Naive thymus-derived CD4-positive, alpha-beta T cell (primary cell): ENCODE results near the gene AQP6. TPM values are rescaled to one million over a fixed set of nuclear protein-coding genes. Genes with fewer than 3 reads are reported as not detected.

Experiments used
- ATAC-seq: fragments of 150-1000 bp; cut with Tn5 transposase; 2 replicates; pipeline ENCODE4 v1.10.0; 2021; ENCODE audit warnings: mild to moderate bottlenecking, moderate library complexity
- CTCF ChIA-PET: fragments of 350-600 bp; sonication (Branson Sonifier 250); formaldehyde crosslinking; loops from one replicate; lab custom pipeline; 2021; ENCODE audit warnings: antibody characterized with exemption; lab: Charles Lee
- POLR2A ChIA-PET: fragments of 350-600 bp; sonication (Branson Sonifier 250); formaldehyde crosslinking; loops from one replicate; lab custom pipeline; 2021; ENCODE audit warnings: antibody characterized with exemption, inconsistent platforms; lab: Charles Lee
- DNase-seq, 9 donors: peaks; one replicate each; pipeline versions ENCODE4 v3.0.0 to v3.0.0-alpha.2; 2020 to 2022; ENCODE audit warnings: mixed read lengths in 1 of 9
- H3K27ac ChIP-seq: one replicate; pipeline ENCODE4 v1.7.0; 2013; ENCODE audit warnings: mild to moderate bottlenecking, low read depth, low read length, moderate library complexity
- H3K27me3 ChIP-seq, 2 donors: one replicate each; pipeline ENCODE4 v1.7.0; 2013; ENCODE audit warnings: low read length in 2 of 2, mild to moderate bottlenecking in 2 of 2, moderate library complexity in 2 of 2; ENCODE audit not compliant: control insufficient read depth in 2 of 2, insufficient read depth in 2 of 2
- H3K36me3 ChIP-seq, 3 experiments: 1 replicate in 2 of 3; 2 replicates in 1 of 3; pipeline ENCODE4 v1.7.0; 2013; ENCODE audit warnings: low read length in 3 of 3, mild to moderate bottlenecking in 3 of 3, moderate library complexity in 1 of 3; ENCODE audit not compliant: insufficient read depth in 3 of 3, control insufficient read depth in 2 of 3
- H3K4me1 ChIP-seq, 2 donors: one replicate each; pipeline ENCODE4 v1.7.0; 2013; ENCODE audit warnings: low read length in 2 of 2, mild to moderate bottlenecking in 2 of 2, moderate library complexity in 1 of 2; ENCODE audit not compliant: control insufficient read depth in 2 of 2, insufficient read depth in 2 of 2
- H3K4me3 ChIP-seq: 2 replicates; pipeline ENCODE4 v1.7.0; 2013; ENCODE audit warnings: mild to moderate bottlenecking, low read length
- H3K9me3 ChIP-seq, 3 experiments: 1 replicate in 2 of 3; 2 replicates in 1 of 3; pipeline ENCODE4 v1.7.0; 2013; ENCODE audit warnings: low read length in 3 of 3; ENCODE audit not compliant: control insufficient read depth in 2 of 3
- H3K27ac Mint-ChIP-seq, 9 donors: one replicate each; pipeline ENCODE4 v1.8.0; 2020 to 2022; ENCODE audit warnings: mixed read lengths in 9 of 9, mild to moderate bottlenecking in 8 of 9, moderate library complexity in 5 of 9, inconsistent platforms in 2 of 9
- H3K27me3 Mint-ChIP-seq, 5 donors: one replicate each; pipeline ENCODE4 v1.8.0; 2021 to 2022; ENCODE audit warnings: mixed read lengths in 5 of 5, mild to moderate bottlenecking in 1 of 5
- H3K36me3 Mint-ChIP-seq, 5 donors: one replicate each; pipeline ENCODE4 v1.8.0; 2020 to 2022; ENCODE audit warnings: mixed read lengths in 5 of 5, mild to moderate bottlenecking in 3 of 5, inconsistent platforms in 1 of 5
- H3K4me1 Mint-ChIP-seq, 7 donors: one replicate each; pipeline ENCODE4 v1.8.0; 2020 to 2022; ENCODE audit warnings: mixed read lengths in 7 of 7, mild to moderate bottlenecking in 3 of 7, inconsistent platforms in 1 of 7
- H3K4me3 Mint-ChIP-seq, 10 donors: one replicate each; pipeline ENCODE4 v1.8.0; 2020 to 2022; ENCODE audit warnings: mild to moderate bottlenecking in 10 of 10, mixed read lengths in 10 of 10, moderate library complexity in 6 of 10, inconsistent platforms in 2 of 10
- H3K9me3 Mint-ChIP-seq, 11 donors: one replicate each; pipeline ENCODE4 v1.8.0; 2020 to 2022; ENCODE audit warnings: mixed read lengths in 11 of 11, mild to moderate bottlenecking in 4 of 11, inconsistent platforms in 1 of 11, moderate library complexity in 1 of 11
- intact Hi-C, 2 donors: fragments of 100-400 bp; cut with micrococcal nuclease; formaldehyde crosslinking; loops; one replicate each; pipeline ENCODE4 v1.15.1; 2023
- polyA plus RNA-seq, 2 donors: library from polyadenylated mRNA; unstranded; fragments of 300-500 nt; fragmentation: Illumina TruSeq; gene quantifications; one replicate each; pipeline ENCODE4 v1.2.3, GENCODE V29; 2021
- total RNA-seq, 6 experiments: library from RNA in 5 of 6; stranded (reverse) in 5 of 6; gene quantifications; 1 replicate in 5 of 6; 2 replicates in 1 of 6; pipeline ENCODE4 v1.2.3 and lab custom pipeline; 2021 to 2026

AQP6 gene
- total and polyA plus RNA-seq, 7 experiments from 2014 or later = not detected

- no peak for DNase-seq
- H3K27me3 ChIP-seq = no peaks in the 10 kb centered on the region
Observed at GRCh38 chr12:49970658-49971057, 2.1 kb upstream of the AQP6 start.

GRCh38 chr12:49971141-49971540 lies 1.6 kb upstream of the AQP6 start:
- H3K4me1 ChIP-seq = peaks cover 0 to 9% of the 10 kb centered on the region in 2 donors

More at GRCh38 chr12:49970658-49971057, 2.1 kb upstream of the AQP6 start:
- no peaks in the 10 kb centered on the region for H3K36me3 ChIP-seq
- H3K4me1 ChIP-seq = peaks cover 0 to 9% of the 10 kb centered on the region in 2 donors
- Mint-ChIP-seq H3K27ac (no peak overlapping the region), H3K36me3 (no peaks in the 10 kb centered on the region), H3K4me1 (peaks cover 0 to 12% (median 4%) of the 10 kb centered on the region in 7 donors), H3K9me3 (peaks cover 0 to 4% (median 0%) of the 10 kb centered on the region in 11 donors), H3K4me3 (no peak overlapping the region), H3K27me3 (peaks cover 7 to 13% (median 11%) of the 10 kb centered on the region in 5 donors)
- intact Hi-C loops = no loop called here
- ChIA-PET CTCF (no interaction called here), POLR2A (interaction anchor here (0.6 kb wide), 1 partner anchor 1018 kb away, joined by 3 read pairs; no protein-coding TSS in a partner anchor)
- H3K27ac ChIP-seq = no peak overlapping the region
- no peaks in the 10 kb centered on the region for H3K9me3 ChIP-seq
- ATAC-seq = no peak
- H3K4me3 ChIP-seq = no peak overlapping the region

GRCh38 chr12:49972129-49972528 lies 618 bp upstream of the AQP6 start:
- POLR2A ChIA-PET = no interaction called here
- H3K27ac Mint-ChIP-seq = no peak overlapping the region
- DNase-seq = no peak
- Histone ChIP-seq H3K4me1 (peaks cover 0 to 8% of the 10 kb centered on the region in 2 donors), H3K9me3 (no peaks in the 10 kb centered on the region), H3K27me3 (no peaks in the 10 kb centered on the region), H3K27ac (no peak overlapping the region), H3K4me3 (no peak overlapping the region), H3K36me3 (no peaks in the 10 kb centered on the region)
- no peak overlapping the region for H3K4me3 Mint-ChIP-seq
- CTCF ChIA-PET = no interaction called here
- H3K9me3 Mint-ChIP-seq = peaks cover 0 to 3% (median 0%) of the 10 kb centered on the region in 11 donors
- H3K4me1 Mint-ChIP-seq = peaks cover 0 to 7% (median under 1%) of the 10 kb centered on the region in 7 donors
- no peak for ATAC-seq
- intact Hi-C loops = no loop called here
- H3K36me3 Mint-ChIP-seq = no peaks in the 10 kb centered on the region
- peaks cover 0 to 5% (median 0%) of the 10 kb centered on the region in 5 donors for H3K27me3 Mint-ChIP-seq

More at GRCh38 chr12:49971141-49971540, 1.6 kb upstream of the AQP6 start:
- Histone ChIP-seq H3K4me3 (no peak overlapping the region), H3K27me3 (no peaks in the 10 kb centered on the region), H3K27ac (no peak overlapping the region), H3K9me3 (no peaks in the 10 kb centered on the region), H3K36me3 (no peaks in the 10 kb centered on the region)
- intact Hi-C loops = no loop called here
- Mint-ChIP-seq H3K36me3 (no peaks in the 10 kb centered on the region), H3K9me3 (peaks cover 0 to 4% (median 0%) of the 10 kb centered on the region in 11 donors), H3K4me3 (no peak overlapping the region), H3K27ac (no peak overlapping the region), H3K27me3 (peaks cover 4 to 10% (median 6%) of the 10 kb centered on the region in 5 donors), H3K4me1 (peaks cover 0 to 12% (median 4%) of the 10 kb centered on the region in 7 donors)
- no peak for ATAC-seq
- DNase-seq = no peak
- CTCF ChIA-PET = no interaction called here
- POLR2A ChIA-PET = no interaction called here

DNA sequence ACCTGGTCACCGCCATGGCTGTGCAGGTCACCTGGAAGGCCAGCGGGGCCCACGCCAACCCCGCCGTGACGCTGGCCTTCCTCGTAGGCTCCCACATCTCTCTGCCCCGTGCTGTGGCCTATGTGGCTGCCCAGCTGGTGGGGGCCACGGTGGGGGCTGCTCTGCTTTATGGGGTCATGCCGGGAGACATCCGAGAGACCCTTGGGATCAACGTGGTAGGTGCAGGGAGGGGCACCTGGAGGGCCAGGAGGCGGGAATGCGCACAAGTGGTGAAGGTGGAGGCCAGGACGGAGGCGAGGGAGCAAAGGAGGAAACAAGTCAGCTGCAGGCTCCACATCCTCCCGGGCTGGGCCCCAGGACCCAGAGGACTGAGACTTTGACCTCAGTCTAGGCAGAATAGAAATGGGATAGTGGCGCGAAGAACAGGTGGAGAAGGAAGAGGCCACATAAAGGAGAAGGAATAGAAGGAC lies 649 bp downstream of the AQP6 start:
- DNase-seq (no peak), ATAC-seq (no peak)
- Histone ChIP-seq H3K36me3 (no peaks in the 10 kb centered on the region), H3K4me3 (no peak overlapping the region), H3K27ac (no peak overlapping the region), H3K9me3 (no peaks in the 10 kb centered on the region), H3K27me3 (no peaks in the 10 kb centered on the region), H3K4me1 (no peaks in the 10 kb centered on the region)
- Mint-ChIP-seq H3K4me1 (no peaks in the 10 kb centered on the region), H3K27ac (no peak overlapping the region), H3K9me3 (peaks cover 0 to 3% (median 0%) of the 10 kb centered on the region in 11 donors), H3K27me3 (no peaks in the 10 kb centered on the region), H3K4me3 (no peak overlapping the region), H3K36me3 (no peaks in the 10 kb centered on the region)
- ChIA-PET POLR2A (no interaction called here), CTCF (no interaction called here)
- intact Hi-C loops = no loop called here

DNA sequence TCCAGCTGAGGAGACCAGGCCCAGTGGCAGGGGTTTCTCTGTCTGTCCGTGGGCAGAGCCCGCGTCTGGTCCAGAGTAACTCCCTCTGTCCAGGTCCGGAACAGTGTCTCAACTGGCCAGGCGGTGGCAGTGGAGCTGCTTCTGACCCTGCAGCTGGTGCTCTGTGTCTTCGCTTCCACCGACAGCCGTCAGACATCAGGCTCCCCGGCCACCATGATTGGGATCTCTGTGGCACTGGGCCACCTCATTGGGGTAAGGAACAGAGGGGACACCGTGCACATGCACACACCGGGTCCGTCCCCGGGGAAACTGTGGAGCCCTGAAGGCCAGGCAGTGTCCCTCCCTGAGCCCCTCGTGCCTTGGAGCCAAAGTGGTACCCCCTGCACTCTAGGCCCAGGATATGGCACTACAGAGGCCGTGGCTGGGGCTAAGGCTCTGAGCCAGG lies 1.5 kb downstream of the AQP6 start:
- ATAC-seq (no peak), DNase-seq (no peak)
- Mint-ChIP-seq H3K27me3 (no peaks in the 10 kb centered on the region), H3K9me3 (peaks cover 0 to 3% (median 0%) of the 10 kb centered on the region in 11 donors), H3K27ac (no peak overlapping the region), H3K36me3 (no peaks in the 10 kb centered on the region), H3K4me3 (no peak overlapping the region), H3K4me1 (no peaks in the 10 kb centered on the region)
- Histone ChIP-seq H3K27me3 (no peaks in the 10 kb centered on the region), H3K4me1 (no peaks in the 10 kb centered on the region), H3K9me3 (no peaks in the 10 kb centered on the region), H3K27ac (no peak overlapping the region), H3K4me3 (no peak overlapping the region), H3K36me3 (no peaks in the 10 kb centered on the region)
- CTCF ChIA-PET = interaction anchor here (0.6 to 0.7 kb wide), 2 partner anchors 8 to 32 kb away, joined by 3 read pairs; no protein-coding TSS in a partner anchor
- intact Hi-C loops = no loop called here
- POLR2A ChIA-PET = no interaction called here

- H3K4me3 Mint-ChIP-seq = no peak overlapping the region
- Histone ChIP-seq H3K4me3 (no peak overlapping the region), H3K27me3 (no peaks in the 10 kb centered on the region), H3K9me3 (no peaks in the 10 kb centered on the region), H3K36me3 (no peaks in the 10 kb centered on the region), H3K4me1 (no peaks in the 10 kb centered on the region), H3K27ac (no peak overlapping the region)
- CTCF ChIA-PET = interaction anchor here (0.6 to 0.7 kb wide), 2 partner anchors 9 to 32 kb away, joined by 3 read pairs; no protein-coding TSS in a partner anchor
- H3K4me1 Mint-ChIP-seq = no peaks in the 10 kb centered on the region
- POLR2A ChIA-PET = no interaction called here
- intact Hi-C loops = no loop called here
- no peak overlapping the region for H3K27ac Mint-ChIP-seq
- no peaks in the 10 kb centered on the region for H3K27me3 Mint-ChIP-seq
- no peak for DNase-seq
- H3K36me3 Mint-ChIP-seq = no peaks in the 10 kb centered on the region
- no peak for ATAC-seq
- H3K9me3 Mint-ChIP-seq = peaks cover 0 to 3% (median 0%) of the 10 kb centered on the region in 11 donors
Observed at GRCh38 chr12:49974677-49975317, 2.0 kb downstream of the AQP6 start.
